Mucosa of rectum (tissue), 2 donors: Measurements from ENCODE around the gene DYRK3.
A peak's percentile ranks its signal among the peaks of the same experiment; 100 is the strongest.

Experiments
- H3K27ac ChIP-seq, 2 donors: one replicate each; pipeline ENCODE4 v1.7.0; 2013; ENCODE audit warnings: inconsistent platforms in 2 of 2, low read depth in 2 of 2, low read length in 2 of 2
- H3K27me3 ChIP-seq, 2 donors: one replicate each; pipeline ENCODE4 v1.7.0; 2013; ENCODE audit warnings: low read length in 2 of 2; ENCODE audit not compliant: control insufficient read depth in 2 of 2, insufficient read depth in 2 of 2
- H3K36me3 ChIP-seq, 2 donors: one replicate each; pipeline ENCODE4 v1.7.0; 2013; ENCODE audit warnings: low read length in 2 of 2; ENCODE audit not compliant: control insufficient read depth in 2 of 2, insufficient read depth in 2 of 2
- H3K4me1 ChIP-seq, 2 donors: one replicate each; pipeline ENCODE4 v1.7.0; 2013; ENCODE audit warnings: low read length in 2 of 2, mild to moderate bottlenecking in 1 of 2; ENCODE audit not compliant: control insufficient read depth in 2 of 2, insufficient read depth in 2 of 2
- H3K4me3 ChIP-seq, 2 donors: one replicate each; pipeline ENCODE4 v1.7.0; 2013; ENCODE audit warnings: low read length in 2 of 2
- H3K9ac ChIP-seq, 2 donors: one replicate each; pipeline ENCODE4 v1.7.0; 2013; ENCODE audit warnings: low read length in 2 of 2, low read depth in 1 of 2, mild to moderate bottlenecking in 1 of 2
- H3K9me3 ChIP-seq, 2 donors: one replicate each; pipeline ENCODE4 v1.7.0; 2013; ENCODE audit warnings: low read length in 2 of 2; ENCODE audit not compliant: control insufficient read depth in 2 of 2
- donor health status: healthy.
- donor health status: Normal muscosa, but diverticular disease.

The DYRK3 gene

DNA sequence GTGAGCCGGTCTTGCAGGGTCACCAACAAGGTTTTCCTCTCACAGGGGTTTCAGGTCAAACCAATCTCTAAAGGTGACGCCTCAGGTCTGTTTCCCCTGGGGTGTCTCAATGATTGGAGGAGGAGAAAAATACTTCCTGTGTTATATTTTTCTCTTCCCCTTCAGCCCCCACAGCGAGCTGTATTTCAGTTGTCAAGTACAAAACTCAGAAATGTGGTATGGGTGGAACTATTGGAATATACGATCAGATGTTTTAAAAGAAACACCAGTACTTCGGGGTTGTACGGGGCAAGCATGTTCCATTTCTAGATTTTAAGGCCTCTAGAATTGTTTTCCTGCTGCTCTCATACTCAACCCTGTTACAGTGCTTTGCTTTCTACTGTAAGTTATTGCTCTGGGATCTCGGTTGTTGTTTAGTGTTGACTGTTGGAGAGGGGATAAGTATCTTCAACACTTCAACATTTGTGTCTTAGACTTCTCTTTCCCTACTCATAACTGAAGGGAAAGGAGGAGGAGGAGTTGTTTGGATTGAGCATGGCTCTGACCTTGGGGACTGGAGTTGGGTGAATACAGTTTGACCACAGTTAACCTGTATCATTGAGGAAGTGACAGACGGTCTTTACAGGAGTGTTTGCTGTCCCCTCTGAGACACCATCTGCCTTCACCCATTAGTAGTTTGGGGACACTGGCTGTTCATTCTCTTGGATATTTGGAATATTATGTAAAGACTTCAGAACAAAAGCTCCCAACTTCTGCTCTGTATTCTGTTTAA, 51.3 kb downstream of the DYRK3 start:
- Histone ChIP-seq H3K9ac (peak overlapping the region; percentile 86 to 94), H3K4me3 (peak overlapping the region; percentile 79 to 95), H3K9me3 (no peaks in the 10 kb centered on the region), H3K36me3 (no peaks in the 10 kb centered on the region), H3K4me1 (peaks cover 30 to 33% of the 10 kb centered on the region in 2 donors), H3K27ac (peak overlapping the region; percentile 92 to 93), H3K27me3 (no peaks in the 10 kb centered on the region)

DNA sequence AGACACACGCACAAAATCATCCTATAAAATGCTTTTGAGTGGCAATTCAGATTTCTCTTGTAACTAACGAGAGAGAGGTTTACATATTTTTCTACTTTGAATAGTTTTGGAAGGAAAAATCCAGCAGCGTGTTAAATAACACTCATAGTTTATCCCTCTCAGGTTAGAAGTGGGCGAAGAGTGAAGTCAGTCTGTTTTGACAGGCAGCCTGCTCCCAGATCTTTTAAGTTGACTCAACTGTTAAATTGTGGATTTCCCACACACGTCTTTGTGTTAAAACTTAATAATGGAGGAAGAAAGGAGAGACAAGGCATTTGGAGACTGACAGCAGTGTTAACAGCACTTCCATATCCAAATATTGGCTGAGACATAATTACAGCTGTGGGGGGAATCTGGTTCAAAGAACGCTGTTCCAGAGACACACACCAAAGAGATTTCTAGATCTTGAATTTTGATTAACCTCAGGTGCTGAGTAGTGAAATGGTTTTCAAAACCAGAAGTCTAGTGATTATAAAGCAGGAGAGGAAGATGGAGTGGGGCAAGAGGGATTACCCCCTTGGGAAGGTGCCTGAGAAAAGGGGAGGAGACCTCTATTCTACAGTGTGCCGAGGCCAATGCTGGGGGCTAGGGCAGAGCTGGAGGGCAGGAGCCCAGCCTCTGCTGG, 52.0 kb downstream of the DYRK3 start:
- no peak overlapping the region for H3K27ac ChIP-seq
- H3K4me1 ChIP-seq = peaks cover 31 to 33% of the 10 kb centered on the region in 2 donors
- no peaks in the 10 kb centered on the region for H3K36me3 ChIP-seq
- no peak overlapping the region for H3K9ac ChIP-seq
- no peaks in the 10 kb centered on the region for H3K27me3 ChIP-seq
- no peaks in the 10 kb centered on the region for H3K9me3 ChIP-seq
- peak overlapping the region in 1 of 2 donors; percentile 95 for H3K4me3 ChIP-seq

- no peaks in the 10 kb centered on the region for H3K36me3 ChIP-seq
- peaks cover 32 to 36% of the 10 kb centered on the region in 2 donors for H3K4me1 ChIP-seq
- peak overlapping the region in 1 of 2 donors; percentile 9 for H3K4me3 ChIP-seq
- H3K27ac ChIP-seq = no peak overlapping the region
- H3K9me3 ChIP-seq = no peaks in the 10 kb centered on the region
- H3K27me3 ChIP-seq = no peaks in the 10 kb centered on the region
- no peak overlapping the region for H3K9ac ChIP-seq
These were observed 52.6 kb downstream of the DYRK3 start for GRCh38 chr1:206687915-206688442.

GRCh38 chr1:206690516-206690915, 55.2 kb downstream of the DYRK3 start:
- no peak overlapping the region for H3K9ac ChIP-seq

GRCh38 chr1:206691604-206692003, 56.3 kb downstream of the DYRK3 start:
- H3K27me3 ChIP-seq = no peaks in the 10 kb centered on the region
- peaks cover 0 to 7% of the 10 kb centered on the region in 2 donors for H3K36me3 ChIP-seq
- no peak overlapping the region for H3K27ac ChIP-seq
- no peak overlapping the region for H3K4me3 ChIP-seq
- peaks cover 36 to 39% of the 10 kb centered on the region in 2 donors for H3K4me1 ChIP-seq
- H3K9ac ChIP-seq = no peak overlapping the region
- no peaks in the 10 kb centered on the region for H3K9me3 ChIP-seq

More at GRCh38 chr1:206690516-206690915, 55.2 kb downstream of the DYRK3 start:
- Histone ChIP-seq H3K4me1 (peaks cover 38 to 43% of the 10 kb centered on the region in 2 donors), H3K9me3 (no peaks in the 10 kb centered on the region), H3K36me3 (peaks cover 0 to 7% of the 10 kb centered on the region in 2 donors), H3K27me3 (no peaks in the 10 kb centered on the region), H3K27ac (no peak overlapping the region), H3K4me3 (no peak overlapping the region)

DNA sequence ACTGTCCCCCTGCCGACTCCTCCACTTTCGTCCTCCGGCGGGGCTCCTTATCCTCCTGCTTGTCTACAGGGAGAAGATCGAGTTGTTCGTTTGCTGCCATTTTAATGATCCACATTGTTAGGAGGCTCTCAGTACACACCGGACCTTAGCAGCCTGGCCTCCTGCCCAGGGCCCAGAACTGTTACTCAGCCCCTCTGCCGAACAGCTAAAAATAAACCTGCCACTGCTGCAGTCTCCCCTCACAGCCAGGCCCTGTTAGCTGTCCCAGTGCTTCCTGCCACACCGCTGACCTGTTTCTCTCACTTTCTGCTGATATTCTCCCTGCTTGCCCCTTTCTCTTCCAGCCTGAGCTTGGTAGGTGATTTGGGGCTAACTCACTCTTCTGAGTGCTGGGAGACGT, 57.7 kb downstream of the DYRK3 start:
- Histone ChIP-seq H3K4me1 (peaks cover 26 to 30% of the 10 kb centered on the region in 2 donors), H3K4me3 (no peak overlapping the region), H3K9ac (no peak overlapping the region), H3K9me3 (no peaks in the 10 kb centered on the region), H3K27ac (no peak overlapping the region), H3K36me3 (peaks cover 0 to 7% of the 10 kb centered on the region in 2 donors), H3K27me3 (no peaks in the 10 kb centered on the region)

DNA sequence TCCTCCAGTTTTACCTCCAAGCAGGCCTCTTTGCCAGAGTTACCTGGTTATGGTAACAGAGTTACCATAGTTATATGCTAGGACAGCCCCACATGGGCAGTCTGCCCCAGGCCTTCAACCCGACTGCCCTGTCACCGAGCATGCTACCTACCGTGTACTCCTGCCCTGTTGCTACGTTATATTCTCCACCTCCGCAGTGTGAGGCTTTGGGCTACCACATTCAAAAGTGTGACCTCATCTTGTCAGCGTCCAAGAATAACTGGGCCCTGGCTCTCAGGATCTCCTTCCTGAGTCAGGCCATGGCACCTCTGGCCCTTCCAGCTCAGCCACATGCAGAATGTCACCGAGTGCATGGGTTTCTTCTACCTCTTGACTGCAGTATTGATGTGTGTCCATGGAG, 58.3 kb downstream of the DYRK3 start:
- no peak overlapping the region for H3K4me3 ChIP-seq
- H3K4me1 ChIP-seq = peaks cover 23 to 30% of the 10 kb centered on the region in 2 donors
- H3K9me3 ChIP-seq = no peaks in the 10 kb centered on the region
- no peak overlapping the region for H3K27ac ChIP-seq
- H3K27me3 ChIP-seq = no peaks in the 10 kb centered on the region
- peaks cover 0 to 7% of the 10 kb centered on the region in 2 donors for H3K36me3 ChIP-seq
- H3K9ac ChIP-seq = no peak overlapping the region

DNA sequence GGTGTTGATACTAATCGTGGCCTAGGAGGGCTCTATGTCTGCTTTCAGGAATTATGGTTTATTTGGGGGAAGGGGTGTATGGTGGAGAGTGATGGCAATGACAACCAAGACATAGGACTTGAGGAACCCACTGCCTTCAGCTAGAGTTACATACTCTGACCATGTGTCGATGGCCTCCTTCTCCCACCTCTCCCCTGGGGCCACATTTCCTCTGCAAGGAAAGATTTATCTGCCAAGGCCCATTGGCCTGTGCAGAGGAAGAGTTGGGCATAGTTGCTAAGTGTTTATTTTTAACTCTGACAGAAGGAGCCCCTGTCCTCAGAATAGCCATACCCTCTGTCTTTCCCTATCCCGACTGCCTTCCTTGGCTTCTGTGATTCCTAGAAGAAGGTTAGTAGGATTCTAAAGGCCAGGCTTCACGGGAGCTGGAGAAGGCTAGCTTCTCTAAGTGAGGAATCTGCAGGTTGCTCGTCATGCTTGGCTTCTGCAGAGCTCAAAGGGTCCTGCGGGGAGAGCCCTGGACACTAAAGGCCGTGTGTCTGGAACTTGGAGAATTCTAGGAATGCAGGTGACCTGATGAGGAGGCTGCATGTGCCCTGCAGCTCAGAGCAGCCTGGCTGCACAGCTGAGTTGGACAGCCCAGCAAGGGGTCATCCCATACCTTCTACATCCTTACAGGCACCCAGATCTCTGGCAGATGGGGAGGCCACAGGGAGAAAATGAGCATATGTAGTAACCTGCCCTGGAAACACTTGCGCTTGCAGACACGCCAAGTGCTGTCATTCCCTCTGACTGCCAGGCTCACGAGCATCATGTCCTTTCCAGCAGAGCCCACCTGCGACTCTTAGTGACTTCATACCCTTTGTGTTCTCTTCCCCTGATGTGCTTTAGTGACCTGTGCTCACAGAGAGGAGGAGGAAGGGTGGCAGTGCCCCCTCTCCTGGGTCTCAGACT, 59.1 kb downstream of the DYRK3 start:
- Histone ChIP-seq H3K9ac (no peak overlapping the region), H3K27me3 (no peaks in the 10 kb centered on the region), H3K27ac (no peak overlapping the region), H3K36me3 (peaks cover 0 to 7% of the 10 kb centered on the region in 2 donors), H3K4me3 (no peak overlapping the region), H3K4me1 (peaks cover 23 to 33% of the 10 kb centered on the region in 2 donors), H3K9me3 (no peaks in the 10 kb centered on the region)

GRCh38 chr1:206695733-206696132, 60.4 kb downstream of the DYRK3 start:
- Histone ChIP-seq H3K9ac (no peak overlapping the region), H3K27ac (no peak overlapping the region), H3K4me3 (no peak overlapping the region), H3K4me1 (peaks cover 27 to 35% of the 10 kb centered on the region in 2 donors), H3K36me3 (peaks cover 0 to 7% of the 10 kb centered on the region in 2 donors), H3K27me3 (no peaks in the 10 kb centered on the region), H3K9me3 (no peaks in the 10 kb centered on the region)
